Liver (tissue), 2 donors: Measurements from ENCODE around the gene TMEM98.
"Not testable (repeated sequence)": the region's sequence is repeated elsewhere in the genome, so short reads cannot be mapped to it uniquely, and the experiment has no call there.

Experiments used
- YY1 ChIP-seq: IDR thresholded peaks from 2 replicates; pipeline ENCODE4 v1.6.1; 2016; ENCODE audit warnings: antibody characterized with exemption, mild to moderate bottlenecking
- TF ChIP-seq, protein P1 (sequence below): fragments of 150-350 bp; IDR thresholded peaks from 2 replicates; pipeline ENCODE4 v1.5.1; 2017; ENCODE audit warnings: improper control_type of control experiment, low read depth, low read length; ENCODE audit not compliant: missing input control
- donor health status: healthy.

DNA sequence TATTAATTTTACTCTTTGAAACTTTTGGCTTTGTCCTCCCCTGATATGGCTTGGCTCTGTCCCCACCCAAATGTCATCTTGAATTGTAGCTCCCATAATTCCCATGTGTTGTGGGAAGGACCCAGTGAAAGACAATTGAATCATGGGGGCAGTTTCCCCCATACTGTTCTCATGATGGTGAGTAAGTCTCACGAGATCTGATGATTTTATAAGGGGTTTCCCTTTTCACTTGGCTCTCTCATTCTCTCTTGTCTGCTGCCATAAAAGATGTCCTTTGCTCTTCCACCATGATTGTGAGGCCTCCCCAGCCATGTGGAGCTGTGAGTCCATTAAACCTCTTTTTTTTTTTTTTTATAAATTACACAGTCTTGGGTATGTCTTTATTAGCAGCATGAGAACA lies 24.5 kb downstream of the TMEM98 start:
- TF ChIP-seq, protein P1, sequence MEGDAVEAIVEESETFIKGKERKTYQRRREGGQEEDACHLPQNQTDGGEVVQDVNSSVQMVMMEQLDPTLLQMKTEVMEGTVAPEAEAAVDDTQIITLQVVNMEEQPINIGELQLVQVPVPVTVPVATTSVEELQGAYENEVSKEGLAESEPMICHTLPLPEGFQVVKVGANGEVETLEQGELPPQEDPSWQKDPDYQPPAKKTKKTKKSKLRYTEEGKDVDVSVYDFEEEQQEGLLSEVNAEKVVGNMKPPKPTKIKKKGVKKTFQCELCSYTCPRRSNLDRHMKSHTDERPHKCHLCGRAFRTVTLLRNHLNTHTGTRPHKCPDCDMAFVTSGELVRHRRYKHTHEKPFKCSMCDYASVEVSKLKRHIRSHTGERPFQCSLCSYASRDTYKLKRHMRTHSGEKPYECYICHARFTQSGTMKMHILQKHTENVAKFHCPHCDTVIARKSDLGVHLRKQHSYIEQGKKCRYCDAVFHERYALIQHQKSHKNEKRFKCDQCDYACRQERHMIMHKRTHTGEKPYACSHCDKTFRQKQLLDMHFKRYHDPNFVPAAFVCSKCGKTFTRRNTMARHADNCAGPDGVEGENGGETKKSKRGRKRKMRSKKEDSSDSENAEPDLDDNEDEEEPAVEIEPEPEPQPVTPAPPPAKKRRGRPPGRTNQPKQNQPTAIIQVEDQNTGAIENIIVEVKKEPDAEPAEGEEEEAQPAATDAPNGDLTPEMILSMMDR = not testable (repeated sequence)
- TF ChIP-seq YY1 = not testable (repeated sequence)
